HFFc6 (cell line): Measurements from ENCODE around the gene TANK. TPM values are rescaled to one million over a fixed set of nuclear protein-coding genes. Genes with fewer than 3 reads are reported as not detected.
"Not testable (repeated sequence)": the region's sequence is repeated elsewhere in the genome, so short reads cannot be mapped to it uniquely, and the experiment has no call there.

Source experiments
- DNase-seq: peaks from one replicate; pipeline ENCODE4 v3.0.0-alpha.2; 2018
- H3K27ac Mint-ChIP-seq: 2 replicates; pipeline ENCODE4 v1.8.0; 2020; ENCODE audit warnings: mild to moderate bottlenecking, mixed read lengths
- H3K27me3 Mint-ChIP-seq: 2 replicates; pipeline ENCODE4 v1.8.0; 2021; ENCODE audit warnings: mild to moderate bottlenecking, moderate library complexity, mixed read lengths; ENCODE audit not compliant: insufficient read depth
- H3K36me3 Mint-ChIP-seq: 2 replicates; pipeline ENCODE4 v1.8.0; 2021; ENCODE audit warnings: low read depth, mixed read lengths
- H3K4me1 Mint-ChIP-seq: 2 replicates; pipeline ENCODE4 v1.8.0; 2020; ENCODE audit warnings: low read depth, mixed read lengths
- H3K4me3 Mint-ChIP-seq: 2 replicates; pipeline ENCODE4 v1.8.0; 2020; ENCODE audit warnings: mild to moderate bottlenecking, moderate library complexity, mixed read lengths
- H3K9me3 Mint-ChIP-seq: 2 replicates; pipeline ENCODE4 v1.8.0; 2020; ENCODE audit warnings: mild to moderate bottlenecking, mixed read lengths
- CTCF ChIP-seq: fragments of 200-600 bp; sonication (generic); IDR thresholded peaks from 2 replicates; pipeline ENCODE4 v1.5.0; 2021; ENCODE audit warnings: antibody characterized with exemption, mild to moderate bottlenecking
- total RNA-seq, 6 experiments: library from RNA; stranded (reverse); fragmentation: NEBNext Ultra II Directional; extraction: Animal tissue kit (Norgen Biotek cat#: 25700); gene quantifications; 2 replicates in 1 of 6; 3 replicates in 5 of 6; pipeline ENCODE4 v1.2.3, GENCODE V29; 2021

TANK gene
- total RNA-seq, 6 experiments from 2014 or later, result 28.9 to 38.9 (median 36.5) TPM

GRCh38 chr2:161269111-161269510 lies 108.9 kb downstream of the TANK start:
- Mint-ChIP-seq H3K9me3 (no peaks in the 10 kb centered on the region), H3K4me1 (no peaks in the 10 kb centered on the region; the same call in 1 of the 2 replicates), H3K36me3 (no peaks in the 10 kb centered on the region)

DNA sequence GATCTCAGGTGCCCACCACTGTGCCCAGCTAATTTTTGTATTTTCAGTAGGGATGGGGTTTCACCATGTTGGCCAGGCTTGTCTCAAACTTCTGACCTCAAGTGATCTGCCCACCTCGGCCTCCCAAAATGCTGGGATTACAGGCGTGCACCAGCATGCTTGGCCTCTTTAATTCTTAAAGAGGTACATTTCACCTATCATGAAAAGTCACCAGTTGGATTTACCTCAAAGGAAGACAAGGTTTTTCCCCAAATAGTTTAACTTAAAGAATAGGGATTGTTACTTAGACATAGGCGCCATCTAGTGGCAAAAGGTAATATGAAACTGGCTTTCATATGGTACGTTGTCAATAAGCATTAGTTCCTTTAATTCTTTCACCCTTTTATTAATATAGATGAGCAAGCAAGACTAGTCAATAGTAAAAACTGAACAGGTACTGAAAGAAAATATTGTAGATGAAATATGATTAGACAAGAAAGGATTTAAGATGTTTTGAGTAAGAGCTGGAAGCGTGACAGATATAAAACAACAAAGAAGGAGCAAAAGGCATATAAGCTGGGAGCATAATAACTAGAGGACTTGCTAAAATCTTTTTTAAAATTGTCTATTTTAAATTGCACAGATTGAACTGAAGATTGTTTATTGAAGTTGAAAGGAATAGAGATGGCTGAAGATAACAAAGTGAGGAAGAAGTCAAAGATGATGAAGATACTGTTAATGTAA lies 113.0 kb downstream of the TANK start:
- no peaks in the 10 kb centered on the region; the same call in 1 of the 2 replicates for H3K4me1 Mint-ChIP-seq
- H3K9me3 Mint-ChIP-seq, result no peaks in the 10 kb centered on the region
- no peak overlapping the region; the same call in 1 of the 2 replicates for H3K4me3 Mint-ChIP-seq
- peak; percentile 45 for DNase-seq
- TF ChIP-seq CTCF, result peak; percentile 93
- H3K27ac Mint-ChIP-seq, result no peak overlapping the region
- peaks cover 5% of the 10 kb centered on the region; the same call in 1 of the 2 replicates for H3K27me3 Mint-ChIP-seq
- H3K36me3 Mint-ChIP-seq, result no peaks in the 10 kb centered on the region

More at GRCh38 chr2:161269111-161269510, 108.9 kb downstream of the TANK start:
- TF ChIP-seq CTCF, result no peak
- no peaks in the 10 kb centered on the region; the same call in 1 of the 2 replicates for H3K27me3 Mint-ChIP-seq
- no peak overlapping the region for H3K27ac Mint-ChIP-seq
- DNase-seq, result no peak
- H3K4me3 Mint-ChIP-seq, result no peak overlapping the region

GRCh38 chr2:161278564-161279229 lies 118.5 kb downstream of the TANK start:
- not testable (repeated sequence) for H3K9me3 Mint-ChIP-seq, H3K4me1 Mint-ChIP-seq, H3K27me3 Mint-ChIP-seq, H3K36me3 Mint-ChIP-seq, H3K4me3 Mint-ChIP-seq, H3K27ac Mint-ChIP-seq
- peak; percentile 35 for DNase-seq

GRCh38 chr2:161279230-161279815 lies 119.1 kb downstream of the TANK start:
- not testable (repeated sequence) for H3K4me1 Mint-ChIP-seq, DNase-seq, H3K9me3 Mint-ChIP-seq

GRCh38 chr2:161280906-161281323 lies 120.7 kb downstream of the TANK start:
- not testable (repeated sequence) for H3K27ac Mint-ChIP-seq, H3K4me1 Mint-ChIP-seq, H3K9me3 Mint-ChIP-seq, H3K36me3 Mint-ChIP-seq, H3K27me3 Mint-ChIP-seq, H3K4me3 Mint-ChIP-seq
- peak; percentile 39 for DNase-seq
- peak; percentile 65 for TF ChIP-seq CTCF

More at GRCh38 chr2:161279230-161279815, 119.1 kb downstream of the TANK start:
- not testable (repeated sequence) for H3K27me3 Mint-ChIP-seq, H3K36me3 Mint-ChIP-seq, H3K4me3 Mint-ChIP-seq, H3K27ac Mint-ChIP-seq

DNA sequence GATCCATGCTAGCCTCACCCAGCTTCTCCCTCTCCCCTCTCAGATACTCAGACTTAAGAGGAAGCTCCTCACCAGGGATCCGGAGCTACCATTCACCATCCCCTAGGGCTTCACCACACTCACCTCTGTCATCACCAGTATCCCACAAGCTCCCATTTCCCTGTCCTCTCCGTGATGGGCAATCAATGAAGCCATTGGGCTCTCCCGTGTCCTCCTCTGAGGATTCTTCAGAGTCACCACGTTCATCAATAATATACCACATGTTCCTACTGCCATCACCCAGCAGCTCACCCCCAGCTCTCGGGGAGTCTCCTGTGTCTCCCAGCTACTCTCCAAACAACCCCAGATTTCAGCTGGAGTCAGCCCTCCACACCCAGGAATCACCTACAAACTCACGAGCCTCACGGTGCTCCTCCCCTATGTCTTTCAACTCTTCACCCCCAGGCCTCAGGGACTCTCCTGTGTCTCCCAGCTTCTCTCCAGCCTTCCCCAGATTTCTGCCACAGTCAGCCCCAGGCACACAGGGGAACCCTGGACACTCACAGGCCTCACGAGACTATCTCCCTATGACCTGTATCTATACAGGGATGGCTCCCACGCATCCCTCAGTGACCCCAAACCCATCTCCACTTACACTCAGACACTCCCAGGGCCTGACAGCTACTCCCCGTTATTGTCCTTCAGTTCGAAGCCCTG lies 121.5 kb downstream of the TANK start:
- not testable (repeated sequence) for H3K4me3 Mint-ChIP-seq, H3K4me1 Mint-ChIP-seq, H3K27me3 Mint-ChIP-seq, H3K9me3 Mint-ChIP-seq, H3K27ac Mint-ChIP-seq, DNase-seq, H3K36me3 Mint-ChIP-seq

DNA sequence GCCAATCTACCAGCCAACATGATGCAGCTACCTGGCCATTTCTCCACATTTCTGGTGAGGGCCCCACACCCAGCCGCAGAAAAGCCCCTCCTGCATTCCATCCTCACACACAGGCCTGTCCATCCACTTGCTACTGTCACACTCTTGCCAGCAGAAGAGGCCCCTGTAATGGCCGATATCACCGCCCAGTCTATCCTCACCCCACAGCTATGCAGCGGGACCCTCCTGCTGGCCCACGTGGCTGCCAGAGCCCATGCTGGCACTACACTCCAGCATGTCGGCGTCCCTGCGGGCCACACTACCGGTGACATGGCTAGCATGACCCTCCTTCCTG lies 122.0 kb downstream of the TANK start:
- H3K9me3 Mint-ChIP-seq, H3K27ac Mint-ChIP-seq, H3K4me3 Mint-ChIP-seq, H3K36me3 Mint-ChIP-seq, H3K27me3 Mint-ChIP-seq, DNase-seq, H3K4me1 Mint-ChIP-seq: not testable (repeated sequence)
